CD4-positive, alpha-beta T cell treated with Interleukin-17A for 4 hours (primary cell): ENCODE data around the gene MRPL55.
A peak's percentile ranks its signal among the peaks of the same experiment; 100 is the strongest.
"Not testable (repeated sequence)": the region's sequence is repeated elsewhere in the genome, so short reads cannot be mapped to it uniquely, and the experiment has no call there.

Source experiments
- DNase-seq: peaks from one replicate; pipeline ENCODE4 v3.0.0-alpha.2; 2020; ENCODE audit warnings: mixed read lengths

MRPL55 gene

DNA sequence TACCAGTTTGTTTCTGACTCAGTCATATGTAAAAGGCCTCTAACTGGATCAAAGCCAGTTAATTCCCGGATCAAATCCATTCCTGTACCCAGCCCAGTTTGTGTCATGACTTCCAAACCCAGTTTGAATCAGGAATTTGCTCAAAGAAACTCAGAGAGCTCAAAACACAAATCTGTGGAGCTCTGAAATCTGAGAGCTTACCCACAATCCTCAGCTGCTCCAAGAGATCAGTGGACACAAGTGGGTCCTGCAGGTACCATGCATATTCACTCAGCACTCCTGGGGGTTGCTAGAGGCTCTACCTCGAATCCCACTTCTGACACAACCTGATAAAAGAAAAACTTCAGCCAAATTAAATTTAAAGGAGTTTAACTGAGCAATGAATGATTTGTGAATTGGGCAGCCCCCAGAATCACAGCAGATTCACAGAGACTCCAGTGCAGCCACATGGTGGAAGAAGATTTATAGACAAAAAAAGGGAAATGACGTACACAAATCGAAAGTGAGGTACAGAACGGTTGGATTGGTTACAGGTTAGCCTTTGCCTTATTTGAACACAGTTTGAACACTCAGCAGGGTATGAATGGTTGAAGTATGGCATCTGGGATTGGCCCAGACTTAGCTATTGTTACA is 11.9 kb upstream of the MRPL55 start:
- DNase-seq = no peak

DNA sequence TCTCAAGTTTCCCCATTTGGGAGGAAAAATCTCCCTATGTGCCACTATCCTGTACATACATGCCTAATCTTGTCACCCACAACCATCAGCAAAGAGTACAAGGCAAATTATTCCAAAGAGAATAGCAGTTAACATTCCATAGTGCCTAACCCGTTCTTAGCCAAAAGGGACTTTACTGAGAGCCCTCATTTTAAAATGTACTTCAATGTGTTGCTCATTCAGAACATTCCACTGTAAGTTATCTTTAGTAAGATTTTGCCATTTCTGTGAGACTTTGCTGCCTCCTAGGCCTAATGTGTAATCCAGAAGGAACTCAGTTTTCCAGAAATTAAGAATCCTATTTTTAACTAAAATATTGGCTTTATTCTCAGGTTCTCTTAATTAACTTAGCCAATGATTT is 11.3 kb upstream of the MRPL55 start:
- DNase-seq = no peak

DNA sequence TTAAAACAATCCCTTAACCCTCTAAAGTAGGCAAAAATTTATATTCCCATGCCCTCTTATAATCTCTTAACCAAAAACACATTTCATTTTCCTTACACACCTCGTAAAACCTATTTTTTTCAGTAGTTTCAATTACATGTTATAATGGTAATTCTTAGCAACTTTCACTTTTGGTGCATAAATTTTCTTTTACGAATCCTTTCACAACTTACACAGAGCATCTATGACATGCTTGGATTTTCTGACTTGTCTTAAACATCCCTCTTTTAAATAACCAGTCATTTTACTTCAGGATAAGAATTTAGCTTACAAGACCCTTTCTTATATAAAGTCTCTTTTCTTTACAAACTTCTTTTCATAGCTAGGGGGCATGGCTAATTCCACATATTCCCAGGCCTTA is 8.9 kb upstream of the MRPL55 start:
- no peak for DNase-seq

DNA sequence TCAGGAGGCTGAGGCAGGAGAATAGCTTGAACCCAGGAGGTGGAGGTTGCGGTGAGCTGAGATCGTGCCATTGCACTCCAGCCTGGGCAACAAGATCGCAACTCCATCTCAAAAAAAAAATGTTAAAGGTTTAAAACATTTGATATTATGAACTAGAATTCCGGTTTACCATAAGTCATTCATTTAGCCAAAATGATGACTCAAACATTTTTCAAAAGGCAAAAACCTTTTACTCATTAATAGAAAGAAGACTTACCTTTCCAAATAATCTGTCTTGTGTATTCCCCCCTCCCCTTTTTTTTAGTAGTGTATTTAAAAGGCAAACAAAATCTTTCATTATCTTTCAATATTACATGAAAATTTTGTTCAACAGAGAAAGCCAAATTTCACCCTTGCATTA is 8.2 kb upstream of the MRPL55 start:
- no peak for DNase-seq

DNA sequence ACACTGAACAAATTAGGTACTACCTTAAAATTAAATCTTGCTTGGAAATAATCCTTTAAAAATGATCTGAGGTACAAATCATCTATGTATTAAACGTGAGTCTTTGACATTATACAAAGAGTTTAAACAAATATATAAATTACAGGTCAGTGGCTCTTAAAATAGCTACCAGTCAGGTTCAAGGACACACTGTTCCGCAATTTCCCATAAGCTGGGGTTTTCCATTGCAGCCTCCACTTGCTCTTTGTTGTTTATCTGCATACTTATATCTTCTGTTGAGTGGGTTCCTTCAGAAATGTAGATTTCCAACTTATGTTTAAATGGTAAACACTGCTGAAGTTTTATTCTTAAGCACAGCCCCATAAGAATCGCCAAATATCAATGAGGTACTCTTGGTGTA is 5.7 kb upstream of the MRPL55 start:
- DNase-seq = no peak

DNA sequence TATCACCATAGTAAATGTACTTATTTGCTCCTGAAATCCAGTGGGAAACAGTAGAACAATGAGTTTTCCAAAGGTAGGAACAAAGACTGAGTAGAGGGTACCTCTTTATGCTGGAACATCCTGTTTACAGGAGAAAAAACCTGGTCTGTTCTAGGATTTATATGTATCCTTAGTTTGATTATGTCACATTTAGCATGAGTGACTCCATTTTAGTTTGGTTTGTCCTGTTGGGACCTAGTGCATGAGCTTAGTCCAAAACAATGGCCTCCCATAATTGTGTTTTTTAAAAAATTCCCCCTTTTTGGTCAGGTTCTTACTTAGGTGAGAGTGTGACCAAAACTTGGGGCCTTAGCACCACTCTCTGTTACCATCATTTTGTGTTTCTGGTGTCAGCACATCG is 3.5 kb upstream of the MRPL55 start:
- no peak for DNase-seq

DNA sequence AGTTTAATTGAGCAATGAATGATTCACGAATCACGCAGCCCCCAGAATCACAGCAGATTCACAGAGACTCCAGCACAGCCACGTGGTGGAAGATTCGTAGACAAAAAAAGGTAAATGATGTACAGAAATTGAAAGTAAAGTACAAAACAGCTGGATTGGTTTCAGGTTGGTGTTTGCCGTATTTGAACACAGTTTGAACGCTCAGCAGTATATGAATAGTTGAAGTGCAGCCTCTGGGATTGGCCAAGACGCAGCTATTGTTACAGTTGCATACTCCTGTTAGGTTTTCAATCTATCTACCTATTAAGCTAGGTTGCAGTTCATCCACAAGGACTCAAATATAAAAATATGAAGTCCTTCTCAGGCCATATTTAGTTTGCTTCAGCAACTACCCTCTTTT is 3.1 kb upstream of the MRPL55 start:
- no peak for DNase-seq

DNA sequence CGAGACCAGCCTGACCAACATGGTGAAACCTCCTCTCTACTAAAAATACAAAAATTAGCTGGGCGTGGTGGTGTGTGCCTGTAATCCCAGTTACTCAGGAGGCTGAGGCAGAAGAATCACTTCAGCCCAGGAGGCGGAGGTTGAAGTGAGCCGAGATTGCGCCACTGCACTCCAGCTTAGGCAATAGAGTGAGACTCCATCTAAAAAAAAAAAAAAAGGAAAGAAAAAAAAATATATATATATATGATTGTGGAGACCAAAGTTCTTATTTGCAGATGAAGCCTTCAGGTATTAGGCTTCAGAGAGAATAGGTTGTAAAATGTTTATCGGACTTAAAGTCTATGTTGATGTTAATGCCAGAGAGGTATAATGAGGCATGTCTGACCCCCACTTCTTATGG is 2.2 kb upstream of the MRPL55 start:
- not testable (repeated sequence) for DNase-seq

DNA sequence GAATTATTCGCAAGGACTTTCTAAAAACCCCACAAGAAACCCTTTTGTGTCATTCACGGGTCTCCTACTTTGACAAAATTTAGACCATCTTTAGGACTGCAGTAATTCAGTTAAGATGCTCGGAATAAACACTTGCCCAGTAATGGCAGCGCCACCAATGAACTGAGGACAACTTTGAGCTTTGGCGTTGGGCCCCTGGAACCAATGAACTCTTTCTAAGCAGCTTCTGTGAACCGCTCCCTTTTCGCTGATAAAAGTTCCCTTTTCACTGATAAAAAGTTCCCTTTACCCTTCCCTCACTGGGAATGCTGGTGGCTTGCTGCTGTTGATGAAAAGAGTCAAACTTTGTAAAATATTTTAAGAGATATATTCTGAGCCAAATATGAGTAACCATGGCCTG is 1.5 kb upstream of the MRPL55 start:
- no peak for DNase-seq

DNA sequence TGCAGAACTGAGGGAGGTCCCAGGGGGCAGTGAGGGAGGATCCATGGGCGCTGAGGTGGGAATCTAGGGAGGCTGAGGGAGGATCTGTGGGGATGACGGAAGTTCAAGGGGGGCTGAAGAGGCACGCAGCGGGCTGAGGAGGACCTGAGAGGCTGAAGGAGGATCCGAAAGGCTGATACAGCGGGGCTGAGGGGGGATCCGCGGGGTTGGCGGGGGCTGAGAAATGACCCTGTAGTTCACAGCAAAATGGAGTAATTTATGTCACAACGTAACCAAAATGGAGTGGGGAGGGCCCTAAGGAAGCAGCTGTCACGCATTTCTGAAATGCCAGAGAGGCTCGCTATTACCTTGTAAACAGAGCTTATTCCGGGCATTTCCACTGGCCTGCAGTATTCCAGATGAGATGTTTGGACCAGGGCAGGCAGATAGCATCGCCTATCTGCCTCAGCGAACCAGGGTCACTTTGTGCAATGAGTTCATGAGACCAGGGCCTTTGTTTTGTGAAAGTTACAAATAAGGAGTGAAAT is 926 bp upstream of the MRPL55 start:
- DNase-seq = no peak

DNA sequence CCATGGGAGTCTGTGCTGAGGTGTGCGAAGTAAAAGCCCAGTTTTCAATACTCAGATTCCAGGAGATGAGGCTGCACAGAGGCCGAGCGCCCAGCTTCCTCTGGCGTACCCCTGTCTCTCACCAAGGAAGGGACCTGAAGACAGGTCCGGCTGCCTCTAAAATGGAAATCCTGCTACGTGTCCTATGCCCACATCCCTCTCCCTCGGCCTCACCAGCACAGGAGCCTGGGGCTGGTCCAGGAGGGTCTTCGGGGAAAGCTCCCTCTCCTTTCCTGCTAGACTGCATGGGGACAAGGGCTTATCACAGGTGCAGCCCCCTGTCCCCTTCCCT is 392 bp downstream of the MRPL55 start:
- DNase-seq = no peak

DNA sequence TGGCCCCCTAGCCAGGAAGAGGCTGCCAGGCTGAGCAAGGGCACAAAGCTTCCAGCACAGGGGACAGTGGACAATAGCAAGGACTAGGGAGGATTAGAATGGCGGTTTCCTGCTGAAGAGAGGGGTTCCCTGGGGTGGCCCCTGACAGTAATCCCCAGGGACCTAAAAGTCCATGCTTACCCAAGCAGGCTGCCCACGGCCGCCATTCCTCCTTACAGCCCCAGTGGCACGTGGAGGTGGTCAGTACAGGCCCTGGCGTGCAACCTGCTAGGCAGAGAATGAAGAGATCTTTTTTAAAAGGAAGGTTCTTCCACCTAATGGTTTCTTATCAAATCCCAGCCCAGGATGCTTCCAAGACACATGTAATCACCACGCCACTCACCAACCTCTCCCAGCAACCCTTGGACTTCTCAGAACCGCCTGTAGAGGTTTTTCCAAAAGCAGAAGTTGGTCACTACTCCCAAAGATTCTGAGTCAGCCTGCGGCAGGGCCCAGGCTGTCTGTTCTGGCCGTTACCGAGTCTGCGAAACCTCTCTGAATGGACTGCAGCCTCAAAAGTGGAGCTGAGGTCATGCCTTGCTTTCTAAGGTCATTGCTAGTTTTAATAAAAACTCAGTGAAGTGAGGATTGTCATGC is 926 bp downstream of the MRPL55 start:
- DNase-seq = no peak

DNA sequence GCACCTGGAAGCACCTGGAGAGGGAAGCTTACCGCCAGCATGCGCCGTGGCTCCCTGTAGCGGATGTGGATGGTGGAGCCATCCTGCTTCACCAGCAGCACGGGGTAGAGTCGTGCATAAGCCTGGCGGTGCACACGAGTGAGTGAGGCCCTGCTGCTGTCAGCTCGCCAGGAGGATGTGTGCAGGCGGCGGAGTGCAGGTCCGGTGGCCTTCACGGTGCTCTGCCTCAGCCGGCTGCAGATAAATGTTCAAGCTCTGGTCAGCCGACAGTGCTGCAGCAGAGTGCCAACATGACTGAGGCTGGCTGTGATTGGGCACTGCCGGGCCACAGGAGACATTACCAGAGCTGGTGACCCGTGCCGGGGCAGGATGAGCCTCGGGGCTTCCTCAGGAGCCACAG is 1.5 kb downstream of the MRPL55 start:
- DNase-seq = no peak

DNA sequence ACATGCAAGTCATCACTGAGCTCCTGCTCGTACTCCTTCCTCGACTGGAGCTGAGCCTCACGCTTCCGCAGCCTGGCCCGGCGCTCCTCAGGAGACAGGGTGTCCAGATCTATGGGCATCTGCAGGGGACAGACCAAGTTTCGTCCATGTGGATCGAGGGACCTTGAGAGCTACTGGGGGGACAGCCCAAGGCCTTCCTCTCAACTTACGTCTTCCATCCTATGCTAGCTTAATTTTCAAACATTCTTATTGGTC is 2.4 kb downstream of the MRPL55 start:
- no peak for DNase-seq

DNA sequence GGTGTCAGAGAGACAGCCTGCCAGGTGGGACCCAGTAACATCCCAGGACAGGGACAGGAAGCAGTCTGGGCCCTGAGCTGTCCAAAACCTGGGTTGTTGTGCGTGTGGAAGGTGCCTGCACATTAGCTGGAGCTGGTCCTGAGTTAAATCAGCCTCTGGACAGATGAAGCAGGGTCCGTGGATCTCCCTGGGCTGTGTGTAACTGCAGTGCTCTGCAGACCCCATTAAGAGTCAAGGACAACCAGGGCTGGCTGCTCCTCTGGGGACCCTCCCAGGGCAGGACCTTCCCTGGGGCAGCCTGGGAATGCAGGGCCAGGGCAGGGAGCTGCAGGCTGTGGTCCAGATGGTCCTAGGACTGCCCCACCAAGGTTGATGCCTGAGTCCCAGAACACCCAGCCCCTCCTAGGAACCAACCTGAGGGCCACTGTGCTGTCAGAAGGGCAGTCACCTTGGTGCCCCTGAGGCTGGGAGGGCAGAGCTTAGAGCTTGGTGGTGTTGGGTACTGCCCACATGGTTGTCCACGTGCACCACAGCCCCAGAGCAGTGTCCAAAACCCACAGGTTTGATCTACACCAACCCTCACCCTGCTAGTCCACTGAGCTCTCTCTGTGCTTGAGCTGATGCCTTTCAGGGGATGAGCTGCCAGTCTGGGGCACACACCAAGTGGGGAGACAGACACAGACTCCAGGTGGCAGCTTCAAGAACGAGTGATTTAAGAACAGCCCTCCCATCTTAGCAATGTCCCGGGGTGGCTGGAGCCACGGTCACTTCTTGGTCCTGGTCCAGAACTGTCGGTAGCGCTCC is 2.9 kb downstream of the MRPL55 start:
- DNase-seq = no peak

DNA sequence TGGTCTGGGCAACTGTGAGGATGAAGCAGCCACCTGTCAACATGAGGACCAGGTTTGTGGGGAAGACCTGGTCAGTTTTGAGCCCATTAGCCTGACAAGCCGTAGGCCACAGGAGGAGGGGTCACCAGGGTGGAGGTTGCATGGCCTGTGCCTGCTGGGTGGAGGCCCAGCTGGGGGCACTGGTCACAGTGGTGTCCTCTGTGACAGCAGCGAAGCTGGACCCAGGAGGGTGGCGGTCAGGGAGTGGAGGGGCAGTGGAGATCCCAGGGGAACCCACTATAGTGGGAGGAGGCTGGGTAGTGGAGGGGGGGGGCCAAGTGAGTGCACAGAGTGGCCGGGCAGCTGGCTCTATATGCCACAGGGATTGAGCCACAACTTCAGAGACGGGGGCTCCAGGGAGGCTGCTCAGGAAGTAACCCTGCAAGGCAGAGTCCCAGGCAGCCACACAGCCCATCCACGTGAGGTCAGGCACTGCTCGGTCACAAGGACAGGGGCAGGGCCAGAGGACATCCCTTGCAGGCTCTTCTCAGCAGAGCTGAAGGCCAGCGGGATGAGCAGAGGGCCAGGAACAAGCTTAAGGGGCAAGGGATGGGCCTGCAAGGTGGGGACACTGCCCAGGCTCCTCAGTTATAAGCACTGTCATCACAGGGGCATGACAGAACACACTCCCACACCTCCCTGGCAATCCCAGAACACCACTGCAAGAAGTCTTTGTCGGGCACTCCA is 3.7 kb downstream of the MRPL55 start:
- DNase-seq = no peak

DNA sequence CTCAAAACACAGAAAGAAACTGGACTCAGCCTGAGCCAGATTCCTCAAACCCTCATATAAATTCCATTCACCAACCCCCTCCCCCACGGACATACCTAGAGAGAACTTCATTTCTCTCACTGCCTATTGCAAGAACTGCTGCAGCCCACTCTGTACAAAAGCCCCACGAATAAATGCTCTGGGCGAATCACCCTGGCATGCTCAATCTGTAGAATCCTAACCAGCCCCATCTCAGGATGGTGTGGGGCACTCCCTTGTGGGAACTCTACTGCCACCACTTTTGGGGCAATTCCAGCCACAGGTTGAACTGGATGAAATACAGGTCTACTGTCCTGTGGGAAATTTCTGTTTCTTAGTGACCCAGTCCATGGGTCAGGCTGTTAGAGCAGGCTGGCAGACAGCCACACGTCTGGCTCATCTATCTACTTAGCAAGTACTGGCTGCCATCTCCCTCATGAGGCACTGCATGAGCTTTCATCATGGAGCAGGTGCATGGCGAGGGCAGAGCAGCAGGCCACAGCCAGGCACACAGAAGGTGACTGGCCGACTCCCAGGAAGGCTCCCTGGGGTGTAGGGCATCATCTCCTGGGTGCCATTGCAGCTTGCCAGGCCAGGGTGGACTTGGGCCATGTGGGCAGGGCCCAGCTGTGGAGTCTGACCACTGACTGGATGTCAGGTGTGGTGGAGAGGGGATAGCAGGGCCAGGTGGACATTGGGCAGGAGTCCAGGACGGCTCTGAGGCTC is 4.4 kb downstream of the MRPL55 start:
- no peak for DNase-seq

DNA sequence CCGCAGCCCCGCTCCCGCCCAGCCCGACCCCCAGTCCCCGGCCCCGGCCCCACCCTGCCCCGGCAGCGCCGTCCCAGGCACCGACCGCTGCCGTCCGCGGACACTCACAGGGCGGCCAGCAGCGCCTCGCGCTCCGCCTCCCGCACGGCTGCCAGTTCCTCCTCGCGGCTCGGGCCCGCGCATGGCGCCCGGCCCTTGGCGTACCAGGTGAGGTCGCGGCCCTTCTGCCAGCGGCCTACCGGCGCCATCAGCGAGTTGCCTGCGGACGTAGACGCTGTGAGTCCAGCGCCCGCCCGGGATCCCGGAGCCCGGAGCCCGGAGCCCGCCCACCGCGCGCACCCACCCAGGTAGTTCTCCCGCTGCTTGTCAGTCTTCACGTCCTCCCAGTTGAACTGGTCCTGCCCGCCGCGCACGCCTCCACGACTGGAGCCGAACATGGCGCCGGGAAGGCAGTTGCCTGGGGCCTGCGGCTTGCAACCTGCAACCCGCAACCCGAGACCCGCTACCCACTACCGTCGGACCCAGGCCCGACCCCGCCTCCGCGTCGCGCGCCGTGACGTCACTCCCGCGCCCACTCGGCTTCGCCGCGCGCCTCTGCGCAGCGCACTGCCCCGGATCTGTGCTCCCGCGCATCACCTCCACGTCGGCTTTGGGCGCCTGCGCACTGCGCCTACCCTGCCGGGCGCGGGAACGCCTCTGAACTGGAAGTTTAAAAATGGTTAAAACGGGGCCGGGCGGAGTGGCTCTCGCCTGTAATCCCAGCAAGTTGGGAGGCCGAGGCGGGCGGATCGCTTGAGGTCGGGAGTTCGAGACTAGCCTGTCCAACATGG is 6.1 kb downstream of the MRPL55 start, which contains the start of gene C1orf35:
Gene C1orf35 (minus strand): TSS at position 535 of the 830 bp plus-strand sequence. CDS start 98 bp downstream, at position 437.
- DNase-seq = peak; percentile 96

DNA sequence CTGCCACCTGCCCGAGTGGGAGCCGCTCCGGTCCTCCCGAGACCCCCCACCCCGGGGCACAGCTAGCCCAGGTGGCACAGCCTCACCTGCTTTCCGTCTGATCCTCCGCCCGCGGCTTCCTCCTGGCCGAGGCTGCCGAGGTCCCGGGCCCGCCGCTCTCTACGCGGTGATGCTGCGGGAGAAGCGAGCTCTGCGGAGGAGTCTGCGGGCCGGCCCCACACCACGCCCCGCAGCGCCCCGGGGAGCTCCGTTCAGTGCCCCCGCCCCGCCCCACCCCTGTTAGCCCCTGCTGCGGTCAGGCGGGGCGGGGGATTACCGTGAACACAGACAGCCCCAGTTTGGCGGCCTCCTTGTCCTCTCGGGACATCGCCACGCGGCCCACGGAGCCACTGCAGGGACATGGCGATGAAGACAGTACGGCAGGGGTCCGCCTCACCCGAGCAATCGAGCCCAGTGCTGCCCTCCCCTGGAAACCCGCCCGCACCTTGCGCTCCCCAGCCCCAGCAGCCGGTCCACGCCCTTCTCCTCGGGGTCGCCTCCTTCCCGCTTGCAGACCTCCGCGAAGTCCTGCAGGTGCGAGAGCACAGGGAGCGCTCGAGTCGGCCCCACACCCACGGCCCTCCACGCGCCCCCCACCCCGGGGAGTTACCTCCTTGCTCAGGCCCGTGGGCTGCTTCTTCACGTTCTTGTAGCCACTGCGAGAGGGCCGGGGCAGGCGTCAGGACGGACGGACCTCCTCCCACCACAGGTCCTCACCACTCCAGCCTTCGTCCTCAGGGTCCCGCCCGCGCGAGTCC is 6.9 kb downstream of the MRPL55 start:
- DNase-seq = peak; percentile 68

DNA sequence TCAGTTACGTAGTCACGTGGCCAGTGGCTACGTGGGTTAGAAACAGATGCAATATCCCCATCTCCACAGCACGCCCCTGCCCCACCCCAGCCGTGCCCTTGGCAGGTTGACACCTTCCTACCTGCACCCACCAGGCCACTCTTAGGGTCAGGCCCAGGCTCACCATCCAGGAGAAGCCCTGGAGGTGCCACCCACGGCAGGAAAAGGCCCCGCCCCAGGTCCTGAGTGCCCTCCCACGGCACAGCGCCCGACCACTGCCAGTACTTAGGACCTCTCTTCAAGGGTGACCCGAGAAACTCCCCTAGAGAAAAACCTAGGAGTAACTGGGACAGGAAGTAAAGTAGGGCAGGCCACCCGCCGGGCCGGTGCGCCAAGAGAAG is 7.5 kb downstream of the MRPL55 start:
- no peak for DNase-seq
